T-helper 1 cell treated with Interleukin-12 subunit alpha and Interleukin-12 subunit beta and Interleukin-4 antibody, amounts not matched to agents 30 μg/mL and 1 μg/mL, for 36 hours (primary cell): ENCODE data around the gene HSFX3.
A peak's percentile ranks its signal among the peaks of the same experiment; 100 is the strongest.
"Not testable (repeated sequence)": the region's sequence is repeated elsewhere in the genome, so short reads cannot be mapped to it uniquely, and the experiment has no call there.

ENCODE experiments used
- H3K27ac Mint-ChIP-seq: one replicate; pipeline ENCODE4 v1.8.0; 2021; ENCODE audit warnings: mild to moderate bottlenecking, mixed read lengths
- H3K27me3 Mint-ChIP-seq: one replicate; pipeline ENCODE4 v1.8.0; 2021; ENCODE audit warnings: low read depth, mixed read lengths
- H3K36me3 Mint-ChIP-seq: one replicate; pipeline ENCODE4 v1.8.0; 2021; ENCODE audit warnings: low read depth, mixed read lengths
- H3K4me1 Mint-ChIP-seq: one replicate; pipeline ENCODE4 v1.8.0; 2021; ENCODE audit warnings: low read depth, mixed read lengths
- H3K4me3 Mint-ChIP-seq: one replicate; pipeline ENCODE4 v1.8.0; 2021; ENCODE audit warnings: mild to moderate bottlenecking, moderate library complexity, mixed read lengths
- H3K9me3 Mint-ChIP-seq: one replicate; pipeline ENCODE4 v1.8.0; 2021; ENCODE audit warnings: mixed read lengths

Gene HSFX3

DNA sequence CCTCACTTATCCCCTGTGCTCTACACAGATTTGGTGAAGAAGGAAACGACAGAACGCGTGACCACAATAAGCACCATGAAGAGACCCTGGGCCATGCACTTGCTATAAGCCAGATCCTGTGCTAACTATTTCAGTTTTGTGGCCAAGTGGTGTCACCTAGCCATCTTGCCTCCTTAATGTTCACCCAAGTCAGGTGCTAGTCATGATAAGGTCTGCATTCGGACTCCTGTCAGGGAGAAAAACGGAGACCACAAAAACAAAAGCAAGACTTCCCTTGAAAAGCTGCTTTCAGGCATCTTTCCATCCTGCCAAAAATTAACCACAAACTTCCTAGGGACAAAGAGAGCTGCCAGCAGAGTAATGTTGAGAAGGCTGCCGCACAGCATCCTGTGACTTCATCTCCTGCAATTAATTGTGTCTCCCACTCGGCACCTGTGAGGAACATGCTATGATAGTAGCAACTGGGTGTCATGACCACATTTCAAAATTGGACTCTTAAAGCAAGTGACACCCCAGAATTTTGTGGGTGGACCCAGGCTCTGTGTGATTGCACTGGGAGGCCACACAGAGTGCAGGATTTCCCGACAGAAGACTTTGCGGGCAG lies 35.8 kb downstream of the HSFX3 start:
- Mint-ChIP-seq H3K9me3 (no peaks in the 10 kb centered on the region), H3K27me3 (peaks cover 4% of the 10 kb centered on the region), H3K4me1 (peaks cover 40% of the 10 kb centered on the region), H3K27ac (peak overlapping the region; percentile 59), H3K4me3 (no peak overlapping the region), H3K36me3 (peaks cover 16% of the 10 kb centered on the region)

DNA sequence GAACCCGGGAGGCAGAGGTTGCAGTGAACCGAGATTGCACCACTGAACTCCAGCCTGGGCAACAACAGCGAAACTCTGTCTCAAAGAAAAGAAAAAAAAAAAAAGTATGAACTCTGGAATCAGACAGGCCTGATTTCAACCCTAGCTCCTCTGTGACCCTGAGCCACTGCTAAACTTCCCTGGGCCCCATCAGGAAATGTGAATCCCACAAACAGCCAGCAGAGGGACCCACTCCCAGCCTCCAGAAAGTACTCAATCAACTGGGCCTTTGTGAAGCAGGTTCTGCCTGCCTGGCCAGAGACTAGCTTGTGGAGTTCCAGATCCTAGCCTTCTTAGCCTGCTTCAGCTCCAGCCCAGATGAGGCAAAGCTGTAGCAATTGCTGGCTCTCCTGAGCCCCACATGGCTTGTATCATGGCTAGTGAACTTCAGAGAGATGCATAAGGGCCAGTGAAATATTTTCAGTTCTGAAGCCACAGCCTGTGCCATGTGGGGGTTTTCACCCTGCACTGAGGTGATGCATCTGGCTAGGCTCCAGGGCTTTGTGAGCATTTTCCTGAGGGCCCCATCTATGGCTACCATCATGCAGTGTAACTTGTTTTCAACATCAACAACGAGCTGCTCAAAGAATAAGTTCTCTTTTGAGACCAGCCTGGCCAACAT lies 37.4 kb downstream of the HSFX3 start:
- Mint-ChIP-seq H3K27me3 (peaks cover 4% of the 10 kb centered on the region), H3K9me3 (no peaks in the 10 kb centered on the region), H3K27ac (peak overlapping the region; percentile 31), H3K36me3 (peaks cover 7% of the 10 kb centered on the region), H3K4me1 (peaks cover 38% of the 10 kb centered on the region), H3K4me3 (no peak overlapping the region)

DNA sequence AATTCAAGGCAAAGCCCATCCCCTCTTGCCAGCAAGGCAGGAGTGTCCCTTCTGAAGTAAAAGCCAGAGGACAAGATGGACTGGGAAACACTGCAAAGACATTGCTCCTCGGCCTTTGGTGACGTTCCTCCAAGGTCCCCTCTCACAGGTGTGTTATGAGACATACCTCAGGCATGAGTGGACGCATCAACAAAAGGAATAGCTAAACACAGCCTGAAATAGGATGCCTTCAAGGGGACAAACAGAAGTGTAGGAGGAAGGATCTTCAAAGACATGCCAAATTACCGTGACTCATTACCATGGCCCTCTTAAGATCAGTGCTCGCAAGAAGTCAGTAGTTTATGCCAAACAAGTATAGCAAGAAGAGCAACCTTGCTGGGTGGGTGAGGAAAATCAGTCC lies 38.6 kb downstream of the HSFX3 start:
- Mint-ChIP-seq H3K27me3 (peaks cover 4% of the 10 kb centered on the region), H3K27ac (no peak overlapping the region), H3K9me3 (no peaks in the 10 kb centered on the region)

DNA sequence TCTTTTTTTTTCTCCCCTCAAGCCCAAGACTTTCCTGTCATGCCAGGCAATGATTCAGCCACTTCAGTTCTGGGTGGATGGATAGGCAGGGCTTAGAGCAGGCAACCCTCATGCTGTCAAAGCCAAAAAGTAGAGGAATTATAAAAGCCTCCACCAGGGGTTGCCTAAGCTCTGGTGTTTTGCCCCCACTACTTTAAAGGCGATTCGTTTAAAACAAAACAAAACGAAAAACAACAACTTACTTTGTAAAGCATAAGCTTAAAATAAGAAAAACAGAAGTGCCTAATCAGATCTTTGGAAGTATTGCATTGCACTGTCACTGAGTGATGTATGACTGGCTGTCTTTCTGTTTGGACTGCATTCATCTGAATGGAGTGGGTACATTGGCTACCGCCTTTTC lies 39.3 kb downstream of the HSFX3 start:
- Mint-ChIP-seq H3K4me1 (peaks cover 28% of the 10 kb centered on the region), H3K27me3 (peaks cover 4% of the 10 kb centered on the region), H3K4me3 (no peak overlapping the region), H3K36me3 (peaks cover 1% of the 10 kb centered on the region), H3K9me3 (no peaks in the 10 kb centered on the region), H3K27ac (no peak overlapping the region)

More for the DNA sequence above, 38.6 kb downstream of the HSFX3 start:
- peaks cover 1% of the 10 kb centered on the region for H3K36me3 Mint-ChIP-seq
- H3K4me3 Mint-ChIP-seq = no peak overlapping the region
- H3K4me1 Mint-ChIP-seq = peaks cover 27% of the 10 kb centered on the region

DNA sequence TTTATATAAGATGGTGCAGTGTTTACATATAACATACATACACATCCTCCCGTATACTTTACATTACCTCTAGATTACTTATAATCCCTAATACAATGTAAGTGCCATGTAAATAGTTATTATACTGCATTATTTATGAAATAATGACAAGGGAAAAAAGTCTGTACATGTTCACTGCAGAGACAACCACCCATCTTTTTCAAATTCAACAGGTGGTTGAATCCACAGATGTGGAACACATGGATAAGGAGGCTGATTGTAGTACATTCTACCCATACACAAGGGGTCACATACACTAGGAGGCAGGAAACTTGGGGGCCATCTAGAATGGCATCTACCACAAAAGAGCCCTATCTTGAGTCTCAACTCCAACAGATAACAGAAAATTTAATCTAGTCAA lies 41.3 kb downstream of the HSFX3 start:
- Mint-ChIP-seq H3K27me3 (peaks cover 4% of the 10 kb centered on the region), H3K4me1 (peaks cover 20% of the 10 kb centered on the region), H3K4me3 (no peak overlapping the region)

DNA sequence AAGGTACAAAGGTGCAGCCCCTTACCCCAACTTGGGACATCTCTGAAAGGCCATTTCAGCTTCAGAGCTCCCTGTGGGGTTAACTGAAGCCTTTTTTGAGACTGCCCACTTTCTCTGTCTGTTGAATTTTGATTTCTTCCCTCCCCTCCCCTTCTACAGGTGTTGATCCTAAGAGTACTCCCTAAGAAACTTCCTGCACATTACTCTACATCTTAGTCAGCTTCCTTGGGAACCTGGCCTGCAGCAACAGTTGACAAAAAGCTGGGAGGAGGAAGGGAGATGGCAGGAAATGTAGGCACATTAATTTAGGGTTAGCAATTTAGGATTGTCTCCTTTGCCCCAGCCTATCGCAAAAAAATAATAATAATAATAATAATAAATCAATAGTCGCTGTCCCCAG lies 43.4 kb downstream of the HSFX3 start:
- H3K4me1 Mint-ChIP-seq = peaks cover 29% of the 10 kb centered on the region
- no peak overlapping the region for H3K4me3 Mint-ChIP-seq
- H3K36me3 Mint-ChIP-seq = peaks cover 9% of the 10 kb centered on the region
- H3K9me3 Mint-ChIP-seq = no peaks in the 10 kb centered on the region
- peaks cover 4% of the 10 kb centered on the region for H3K27me3 Mint-ChIP-seq
- no peak overlapping the region for H3K27ac Mint-ChIP-seq

More for the DNA sequence above, 41.3 kb downstream of the HSFX3 start:
- Mint-ChIP-seq H3K27ac (no peak overlapping the region), H3K9me3 (no peaks in the 10 kb centered on the region), H3K36me3 (peaks cover 3% of the 10 kb centered on the region)

DNA sequence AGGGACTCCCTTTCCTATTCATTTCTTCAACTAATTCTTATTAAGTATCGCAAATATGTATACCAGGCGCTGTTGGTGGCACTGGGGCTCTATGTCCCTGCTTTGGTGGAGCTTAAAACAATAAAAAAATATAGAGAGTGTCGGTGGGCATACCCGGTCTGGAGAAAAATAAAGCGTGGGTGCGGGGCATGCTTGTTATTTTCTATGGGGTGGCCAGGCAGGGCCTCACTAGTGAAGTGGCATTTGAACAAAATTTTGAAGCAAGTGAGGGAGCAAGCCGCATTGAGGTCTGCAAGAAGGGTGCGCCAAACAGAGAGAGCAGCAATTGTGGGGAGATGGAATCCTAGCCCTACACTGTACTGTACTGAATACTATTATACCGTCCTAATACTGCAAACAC lies 44.1 kb downstream of the HSFX3 start:
- H3K27me3 Mint-ChIP-seq = peaks cover 4% of the 10 kb centered on the region

DNA sequence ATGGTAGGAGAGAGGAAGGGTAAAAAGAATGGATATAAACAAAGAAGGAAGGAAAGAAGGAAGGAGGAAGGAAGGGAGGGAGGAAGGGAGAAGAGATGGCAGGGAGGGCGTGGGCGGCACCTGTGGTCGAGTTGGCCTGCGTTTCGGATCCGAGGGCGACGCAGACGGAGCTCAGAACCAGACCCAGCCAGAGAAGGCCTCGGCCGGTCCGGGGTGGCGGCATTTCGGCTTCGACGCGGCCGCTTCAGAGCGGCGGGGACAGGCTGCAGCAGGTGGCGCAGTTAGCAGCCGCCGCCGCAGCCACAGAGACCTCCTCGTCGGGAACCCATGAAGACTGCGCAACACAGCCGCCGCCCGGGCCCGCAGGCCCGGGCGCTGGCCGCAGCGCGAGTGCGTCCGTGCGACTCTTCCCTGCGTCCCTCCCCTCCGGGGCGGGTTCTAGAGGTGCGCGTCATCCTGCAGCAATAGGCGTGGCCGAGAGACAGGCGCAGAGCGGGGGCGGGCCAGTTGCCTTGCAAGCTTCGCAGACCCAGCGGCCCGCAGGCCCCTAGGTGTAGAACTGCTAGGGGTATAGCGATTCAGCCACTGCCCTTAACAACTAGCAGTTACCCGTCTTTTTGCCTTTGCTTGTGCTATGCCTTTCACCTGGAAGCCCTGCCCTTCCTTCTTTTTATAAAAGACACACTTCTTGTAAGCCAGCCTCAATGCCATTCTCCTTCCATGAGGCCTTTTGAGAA lies 44.6 kb downstream of the HSFX3 start, which contains the start of gene IDS:
Gene IDS (minus strand): TSS at position 392 of the 737 bp plus-strand sequence. CDS start 169 bp downstream, at position 223.
- Mint-ChIP-seq H3K4me1 (peaks cover 34% of the 10 kb centered on the region), H3K4me3 (peak within 1 kb of the TSS; percentile 91), H3K27ac (peak within 1 kb of the TSS; percentile 96), H3K36me3 (peaks cover 13% of the 10 kb centered on the region), H3K27me3 (peaks cover under 1% of the 10 kb centered on the region), H3K9me3 (no peaks in the 10 kb centered on the region)

More for the DNA sequence above, 44.1 kb downstream of the HSFX3 start:
- Mint-ChIP-seq H3K36me3 (peaks cover 10% of the 10 kb centered on the region), H3K27ac (peak overlapping the region; percentile 96), H3K4me1 (peaks cover 34% of the 10 kb centered on the region), H3K9me3 (no peaks in the 10 kb centered on the region), H3K4me3 (peak overlapping the region; percentile 91)

DNA sequence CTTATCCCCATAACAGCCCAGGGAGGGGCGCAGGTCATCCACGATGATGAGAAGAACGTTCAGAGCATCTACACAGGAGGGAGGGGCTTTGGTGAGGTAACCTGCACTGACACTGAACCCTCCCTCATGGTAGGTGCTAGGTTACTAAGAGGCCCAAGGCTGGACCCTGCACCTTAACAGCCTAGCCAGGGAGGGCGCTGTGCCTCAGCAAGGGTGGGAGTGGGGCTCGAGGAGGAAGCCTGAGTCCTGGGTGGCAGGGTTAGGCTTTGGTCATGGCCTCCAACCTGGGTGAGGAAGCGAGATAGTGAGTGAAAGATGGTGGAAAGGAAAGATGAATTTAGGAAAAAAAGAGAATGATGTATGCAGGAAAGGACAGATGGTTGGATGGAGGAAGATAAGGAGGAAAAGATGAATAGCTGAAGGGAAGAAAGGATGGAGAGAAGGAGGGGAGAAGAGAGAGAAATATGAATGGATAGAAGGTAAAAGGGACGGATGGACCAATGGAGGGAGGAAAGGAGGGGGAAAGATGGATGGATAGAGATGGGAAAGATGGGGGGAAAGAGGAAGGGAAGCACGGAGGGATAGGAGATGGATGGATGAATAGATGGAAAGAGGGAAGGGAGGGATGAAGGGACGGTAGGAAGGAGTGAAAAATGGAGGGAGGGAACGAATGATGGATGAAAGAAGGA lies 45.4 kb downstream of the HSFX3 start:
- Mint-ChIP-seq H3K4me1 (peaks cover 37% of the 10 kb centered on the region), H3K4me3 (peak overlapping the region; percentile 91), H3K36me3 (peaks cover 17% of the 10 kb centered on the region), H3K27me3 (no peaks in the 10 kb centered on the region), H3K9me3 (no peaks in the 10 kb centered on the region), H3K27ac (peak overlapping the region; percentile 96)

DNA sequence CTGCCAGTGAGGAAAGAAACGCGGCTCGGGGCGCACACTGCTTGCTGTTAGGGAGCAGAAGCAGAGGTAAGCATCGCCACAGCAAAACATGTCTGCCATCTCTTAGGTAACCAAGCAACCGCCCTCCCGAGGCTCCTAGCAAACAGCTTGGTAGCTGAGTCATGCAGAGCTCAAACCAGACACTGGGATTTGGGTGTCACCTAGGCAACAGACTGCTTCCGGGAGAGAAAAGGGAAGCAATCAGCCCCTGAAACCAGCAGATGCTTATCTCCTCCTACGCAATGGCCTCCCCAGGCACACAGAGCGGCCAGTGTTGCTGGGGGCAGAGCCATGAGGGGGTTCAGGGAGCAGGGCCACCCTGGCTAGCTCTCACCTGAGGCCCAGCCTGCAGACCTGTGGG lies 46.3 kb downstream of the HSFX3 start:
- peak overlapping the region; percentile 91 for H3K4me3 Mint-ChIP-seq
- not testable (repeated sequence) for H3K9me3 Mint-ChIP-seq, H3K27me3 Mint-ChIP-seq
- peaks cover 37% of the 10 kb centered on the region for H3K4me1 Mint-ChIP-seq
- H3K27ac Mint-ChIP-seq = peak overlapping the region; percentile 68
- H3K36me3 Mint-ChIP-seq = peaks cover 17% of the 10 kb centered on the region

DNA sequence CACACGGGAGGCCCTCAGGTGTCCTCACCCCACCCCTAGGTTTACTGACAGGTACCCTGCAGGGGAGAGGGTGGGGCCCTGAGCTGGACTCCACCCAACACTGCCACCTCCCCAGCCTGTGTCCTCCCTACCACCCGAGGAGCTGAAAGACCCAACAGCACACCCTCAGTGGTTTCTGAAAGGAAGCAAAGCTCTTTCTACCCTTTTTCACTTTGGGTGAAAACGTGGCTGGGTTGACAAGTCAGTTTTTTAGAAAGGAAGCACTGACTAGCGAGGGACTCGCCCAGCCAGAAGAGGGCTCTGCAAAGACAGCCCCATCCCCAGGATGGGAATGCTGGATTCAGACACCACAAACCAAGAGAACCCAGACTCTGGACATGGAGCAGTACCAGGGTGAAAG lies 46.8 kb downstream of the HSFX3 start:
- not testable (repeated sequence) for H3K27me3 Mint-ChIP-seq, H3K9me3 Mint-ChIP-seq
- peak overlapping the region; percentile 40 for H3K4me3 Mint-ChIP-seq
- peaks cover 17% of the 10 kb centered on the region for H3K36me3 Mint-ChIP-seq
- peaks cover 37% of the 10 kb centered on the region for H3K4me1 Mint-ChIP-seq
- peak overlapping the region; percentile 84 for H3K27ac Mint-ChIP-seq

DNA sequence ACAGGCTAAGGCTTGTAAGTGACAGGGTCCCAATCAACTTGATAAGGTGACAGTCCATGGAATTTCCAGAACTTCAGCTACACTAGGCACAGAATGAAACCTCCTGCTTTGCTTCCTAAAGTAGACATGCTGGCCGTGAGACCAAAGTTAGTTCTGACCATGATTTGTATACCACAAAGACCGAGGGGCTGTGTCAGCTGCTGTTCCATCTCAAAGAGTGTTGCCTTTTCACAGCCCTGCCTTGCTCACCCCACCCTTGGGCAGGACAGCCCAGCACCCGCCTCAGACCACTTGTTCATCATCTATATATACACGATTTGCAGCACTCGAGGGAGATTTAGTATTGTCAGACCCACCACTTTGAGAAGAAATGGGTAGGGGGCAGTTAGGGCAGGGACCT lies 50.0 kb downstream of the HSFX3 start:
- Mint-ChIP-seq H3K4me1 (peaks cover 33% of the 10 kb centered on the region), H3K36me3 (peaks cover 29% of the 10 kb centered on the region), H3K27me3 (no peaks in the 10 kb centered on the region), H3K9me3 (no peaks in the 10 kb centered on the region), H3K4me3 (no peak overlapping the region), H3K27ac (peak overlapping the region; percentile 69)

DNA sequence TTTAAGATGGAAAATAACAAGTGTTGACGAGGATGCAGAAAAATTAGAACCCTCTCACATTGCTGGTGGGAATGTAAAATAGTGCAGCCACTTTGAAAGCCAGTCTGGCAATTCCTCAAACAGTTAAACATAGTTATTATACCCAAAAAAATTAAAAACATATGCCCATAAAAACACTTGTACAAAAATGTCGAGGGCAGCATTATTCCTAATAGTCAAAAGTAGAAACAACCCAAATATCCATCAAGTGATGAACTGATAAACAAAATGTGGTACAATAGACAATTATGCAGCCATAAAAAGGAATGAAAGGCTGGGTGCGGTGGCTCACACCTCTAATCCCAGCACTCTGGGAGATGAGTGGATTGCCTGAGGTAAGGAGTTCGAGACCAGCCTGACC lies 51.0 kb downstream of the HSFX3 start:
- Mint-ChIP-seq H3K9me3 (no peaks in the 10 kb centered on the region), H3K36me3 (peaks cover 26% of the 10 kb centered on the region), H3K27ac (no peak overlapping the region), H3K4me3 (no peak overlapping the region), H3K4me1 (peaks cover 31% of the 10 kb centered on the region), H3K27me3 (no peaks in the 10 kb centered on the region)
